C4-2B (cell line): ENCODE data around the gene BRINP1.
A peak's percentile ranks its signal among the peaks of the same experiment; 100 is the strongest.

ENCODE experiments used
- H3K27ac ChIP-seq: fragments of 450-650 bp; 2 replicates; pipeline ENCODE4 v1.5.1; 2017
- CTCF ChIP-seq: fragments of 450-650 bp; conservative IDR thresholded peaks from 2 replicates; pipeline ENCODE4 v1.5.1; 2017; ENCODE audit warnings: mild to moderate bottlenecking
- ZFX ChIP-seq: fragments of 450-650 bp; IDR thresholded peaks from 2 replicates; pipeline ENCODE4 v1.6.1; 2017

Gene BRINP1

DNA sequence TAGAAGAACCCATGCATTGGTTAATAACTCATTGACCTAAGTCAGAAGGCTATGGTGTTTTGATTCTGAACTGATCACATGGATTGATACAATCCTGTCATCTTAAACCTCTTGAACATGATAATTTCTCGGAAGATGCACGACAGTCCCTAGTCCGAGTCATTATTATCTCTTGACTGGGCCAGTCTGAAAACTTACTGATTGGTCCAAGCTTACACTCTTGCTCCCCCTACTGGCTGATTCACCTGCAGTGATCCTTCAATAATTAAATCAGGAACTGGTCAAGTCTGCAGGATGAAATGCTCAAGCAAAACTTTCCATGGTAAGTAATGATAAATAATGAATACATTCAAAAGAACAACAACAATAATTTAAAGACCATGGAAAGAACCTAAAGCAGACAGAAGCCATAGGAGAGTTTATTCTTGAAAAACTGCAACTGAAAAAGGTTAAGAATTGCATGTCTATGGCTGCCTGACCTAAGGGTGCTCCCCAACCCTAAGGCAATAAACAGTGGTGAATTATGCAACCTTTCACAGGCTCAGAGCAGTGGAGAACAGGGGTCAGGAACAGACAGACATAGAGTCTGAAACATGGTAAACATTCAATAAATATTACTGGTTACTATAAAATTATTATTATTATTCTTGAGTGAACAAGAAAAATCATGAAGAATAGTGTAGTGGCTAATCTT, 79.3 kb downstream of the BRINP1 start:
- TF ChIP-seq CTCF (peak; percentile 91), ZFX (no peak)
- H3K27ac ChIP-seq, result no peak overlapping the region

GRCh38 chr9:119284587-119285337, 84.5 kb downstream of the BRINP1 start:
- no peak overlapping the region for H3K27ac ChIP-seq
- TF ChIP-seq ZFX (no peak), CTCF (no peak; the same call in 1 of the 2 replicates)

- TF ChIP-seq CTCF (peak; percentile 42), ZFX (no peak)
- no peak overlapping the region for H3K27ac ChIP-seq
These were observed 85.1 kb downstream of the BRINP1 start for GRCh38 chr9:119284118-119284517.

- TF ChIP-seq CTCF (no peak), ZFX (no peak)
- H3K27ac ChIP-seq, result no peak overlapping the region
These were observed 86.0 kb downstream of the BRINP1 start for GRCh38 chr9:119283078-119283794.

DNA sequence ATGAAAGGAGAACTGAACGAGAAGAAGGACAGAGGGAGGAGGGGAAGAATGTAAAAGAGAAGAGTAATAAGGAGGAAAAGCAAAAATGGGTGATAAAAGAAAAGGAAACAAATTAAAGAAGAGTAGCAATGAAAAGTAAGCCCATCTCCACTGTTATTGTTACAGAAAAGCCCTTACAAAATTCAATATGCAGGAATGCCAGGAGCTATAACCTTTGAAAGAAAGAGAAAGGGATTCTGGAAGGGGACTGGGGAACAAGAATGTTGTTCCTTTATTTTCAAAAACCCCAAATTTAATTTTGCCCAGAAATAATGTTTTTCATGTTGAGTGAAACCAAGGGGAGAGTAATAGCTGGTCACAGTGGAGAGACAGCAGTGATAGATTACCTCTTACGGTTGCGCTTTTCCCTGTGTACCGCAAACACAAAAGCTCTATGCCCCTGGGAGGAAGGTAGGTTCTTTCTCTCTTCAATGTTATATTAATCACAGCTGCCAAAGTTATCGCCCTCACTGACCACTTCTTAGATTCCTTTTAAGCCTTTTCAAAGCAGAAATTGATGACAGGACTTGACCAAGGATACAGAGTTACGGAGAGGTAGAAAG, 86.7 kb downstream of the BRINP1 start:
- no peak overlapping the region for H3K27ac ChIP-seq
- TF ChIP-seq ZFX, result no peak

DNA sequence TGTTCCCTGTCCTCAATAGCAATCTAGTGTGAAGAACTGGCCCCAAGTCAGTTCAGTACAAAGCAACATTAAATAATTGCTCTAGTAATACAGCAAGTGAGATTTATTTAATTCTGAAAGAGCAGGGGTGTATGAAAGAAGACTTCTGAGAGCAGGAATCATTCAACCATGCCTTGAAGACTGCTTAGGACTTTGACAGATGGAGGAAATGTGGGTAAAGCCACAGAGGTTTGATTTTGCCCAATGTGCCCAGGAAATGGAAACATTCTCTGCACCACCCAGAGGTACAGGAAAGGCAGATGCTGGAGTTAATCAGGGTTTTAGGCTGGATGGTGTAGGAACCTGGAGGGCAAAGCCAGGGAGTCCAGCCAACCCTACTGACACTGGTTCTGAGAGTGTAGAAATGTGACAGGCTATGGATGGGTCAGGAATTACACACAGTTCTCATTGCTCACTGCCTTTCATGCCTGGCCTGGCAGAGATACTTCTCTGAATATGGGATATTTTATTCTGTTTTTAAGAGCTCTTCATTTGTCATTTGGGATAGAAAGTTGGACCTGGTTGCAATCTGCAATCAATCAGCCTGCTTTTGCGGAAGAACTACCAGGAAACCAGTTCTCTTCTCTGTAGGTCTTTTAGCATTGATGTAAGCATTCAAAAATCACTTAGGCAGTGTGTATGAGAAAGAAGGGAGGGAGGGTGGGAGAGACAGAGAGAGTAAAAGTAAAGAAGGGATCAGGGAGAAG, 88.3 kb downstream of the BRINP1 start:
- TF ChIP-seq CTCF, result no peak
- no peak for TF ChIP-seq ZFX

DNA sequence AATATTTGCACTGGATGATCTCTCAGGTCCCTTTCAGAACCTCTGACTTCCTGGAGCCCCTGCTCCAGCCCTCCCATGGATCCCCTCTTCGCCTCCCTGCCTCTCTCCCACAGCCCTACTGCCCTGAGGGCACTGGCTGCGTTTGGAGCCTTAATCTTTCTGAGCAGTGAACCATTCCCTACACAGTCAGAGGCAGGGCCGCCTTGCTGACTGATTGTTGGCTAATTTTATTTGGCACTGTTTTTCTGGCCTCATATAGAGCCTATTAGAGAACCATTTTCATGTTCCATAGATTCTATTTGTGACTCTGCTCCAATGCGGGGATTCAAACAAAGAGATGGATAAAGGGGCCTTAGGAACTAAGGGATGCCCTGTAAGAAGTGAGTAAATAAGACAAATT, 91.1 kb downstream of the BRINP1 start:
- TF ChIP-seq ZFX (no peak), CTCF (no peak)
- H3K27ac ChIP-seq, result no peak overlapping the region

More for the DNA sequence above, 88.3 kb downstream of the BRINP1 start:
- no peak overlapping the region for H3K27ac ChIP-seq
